Right atrium auricular region (tissue), 2 donors: ENCODE results near the gene ASB7. TPM values are rescaled to one million over a fixed set of nuclear protein-coding genes. Genes with fewer than 3 reads are reported as not detected.
"Not testable (repeated sequence)": the region's sequence is repeated elsewhere in the genome, so short reads cannot be mapped to it uniquely, and the experiment has no call there.

Experiments used
- DNase-seq: peaks from one replicate; pipeline ENCODE4 v3.0.0-alpha.2; 2019; ENCODE audit warnings: low spot score
- H3K27ac ChIP-seq, 2 donors: fragments of 200-600 bp; sonication (generic); 1 replicate in 1 of 2; 2 replicates in 1 of 2; pipeline ENCODE4 v1.5.1; 2016 to 2019
- H3K27me3 ChIP-seq, 2 donors: fragments of 200-600 bp; sonication (generic); one replicate each; pipeline versions ENCODE4 v1.5.1 to v1.6.0; 2017 to 2019
- H3K36me3 ChIP-seq: fragments of 200-600 bp; sonication (generic); one replicate; pipeline ENCODE4 v1.5.1; 2016
- H3K4me1 ChIP-seq, 2 donors: fragments of 200-600 bp; sonication (generic); one replicate each; pipeline versions ENCODE4 v1.5.1 to v1.6.0; 2017 to 2019
- H3K4me3 ChIP-seq, 2 donors: fragments of 200-600 bp; sonication (generic); 1 replicate in 1 of 2; 2 replicates in 1 of 2; pipeline ENCODE4 v1.5.1; 2017 to 2019; ENCODE audit warnings: mild to moderate bottlenecking in 1 of 2, moderate library complexity in 1 of 2
- H3K9me3 ChIP-seq, 2 donors: fragments of 200-600 bp; sonication (generic); one replicate each; pipeline ENCODE4 v1.5.1; 2019
- CTCF ChIP-seq, 2 donors: fragments of 200-600 bp; sonication (generic); IDR thresholded peaks; one replicate each; pipeline ENCODE4 v1.5.1; 2019; ENCODE audit warnings: antibody characterized with exemption in 2 of 2
- total RNA-seq, 2 donors: library from RNA; depleted of rRNA; stranded (reverse); fragments of >200 nt; gene quantifications; one replicate each; pipeline ENCODE4 v1.1.0, GENCODE V29; 2016

ASB7 gene
- total RNA-seq, 2 donors from 2014 or later, result 5.5 to 6.2 TPM

- H3K27ac ChIP-seq, result no peak overlapping the region
- H3K4me1 ChIP-seq, result no peaks in the 10 kb centered on the region
- DNase-seq, result no peak
- no peak overlapping the region for H3K4me3 ChIP-seq
- H3K36me3 ChIP-seq, result peaks cover 30% of the 10 kb centered on the region
- TF ChIP-seq CTCF (IDR thresholded peaks at IDR 0.05), result no peak
- H3K27me3 ChIP-seq, result no peaks in the 10 kb centered on the region
- H3K9me3 ChIP-seq, result no peaks in the 10 kb centered on the region
Observed at GRCh38 chr15:100571592-100572167, 30.7 kb upstream of the ASB7 start.

- Histone ChIP-seq H3K4me3 (no peak overlapping the region), H3K4me1 (no peaks in the 10 kb centered on the region), H3K36me3 (peaks cover 30% of the 10 kb centered on the region), H3K27ac (no peak overlapping the region), H3K9me3 (no peaks in the 10 kb centered on the region), H3K27me3 (no peaks in the 10 kb centered on the region)
- TF ChIP-seq CTCF (IDR thresholded peaks at IDR 0.05), result peak; percentile 20 to 71
- no peak for DNase-seq
Observed at GRCh38 chr15:100572362-100572983, 29.9 kb upstream of the ASB7 start.

- H3K9me3 ChIP-seq, result no peaks in the 10 kb centered on the region
- H3K27me3 ChIP-seq, result no peaks in the 10 kb centered on the region
- TF ChIP-seq CTCF (IDR thresholded peaks at IDR 0.05), result no peak
- DNase-seq, result no peak
- H3K36me3 ChIP-seq, result peaks cover 30% of the 10 kb centered on the region
- no peak overlapping the region for H3K4me3 ChIP-seq
- H3K4me1 ChIP-seq, result no peaks in the 10 kb centered on the region
- no peak overlapping the region for H3K27ac ChIP-seq
Observed at GRCh38 chr15:100573526-100573925, 28.9 kb upstream of the ASB7 start.

GRCh38 chr15:100580414-100580813, 22.0 kb upstream of the ASB7 start:
- Histone ChIP-seq H3K27me3 (no peaks in the 10 kb centered on the region), H3K4me3 (no peak overlapping the region), H3K9me3 (no peaks in the 10 kb centered on the region), H3K27ac (no peak overlapping the region), H3K36me3 (no peaks in the 10 kb centered on the region), H3K4me1 (no peaks in the 10 kb centered on the region)
- TF ChIP-seq CTCF (IDR thresholded peaks at IDR 0.05), result no peak
- DNase-seq, result no peak

- H3K36me3 ChIP-seq, result no peaks in the 10 kb centered on the region
Observed at GRCh38 chr15:100588638-100589242, 13.6 kb upstream of the ASB7 start.

GRCh38 chr15:100591163-100591562, 11.2 kb upstream of the ASB7 start:
- DNase-seq, H3K4me1 ChIP-seq, H3K9me3 ChIP-seq: not testable (repeated sequence)

More at GRCh38 chr15:100588638-100589242, 13.6 kb upstream of the ASB7 start:
- TF ChIP-seq CTCF (IDR thresholded peaks at IDR 0.05), result no peak
- Histone ChIP-seq H3K27ac (no peak overlapping the region), H3K4me3 (no peak overlapping the region), H3K4me1 (peaks cover 0 to 4% of the 10 kb centered on the region in 2 donors), H3K27me3 (no peaks in the 10 kb centered on the region), H3K9me3 (peaks cover 0 to 6% of the 10 kb centered on the region in 2 donors)
- DNase-seq, result no peak

More at GRCh38 chr15:100591163-100591562, 11.2 kb upstream of the ASB7 start:
- H3K4me3 ChIP-seq, H3K27ac ChIP-seq, H3K27me3 ChIP-seq, H3K36me3 ChIP-seq: not testable (repeated sequence)
